GM12892 (cell line): ENCODE data around the gene SLC13A3.

Experiments used
- POLR2AphosphoS5 ChIP-seq: IDR thresholded peaks from 2 replicates; pipeline ENCODE4 v1.6.1; 2011; ENCODE audit warnings: low read depth, low read length, control low read depth
- TAF1 ChIP-seq: IDR thresholded peaks from 2 replicates; pipeline ENCODE4 v1.6.1; 2011; ENCODE audit warnings: low read depth, mild to moderate bottlenecking, control low read depth, low read length, borderline replicate concordance

DNA sequence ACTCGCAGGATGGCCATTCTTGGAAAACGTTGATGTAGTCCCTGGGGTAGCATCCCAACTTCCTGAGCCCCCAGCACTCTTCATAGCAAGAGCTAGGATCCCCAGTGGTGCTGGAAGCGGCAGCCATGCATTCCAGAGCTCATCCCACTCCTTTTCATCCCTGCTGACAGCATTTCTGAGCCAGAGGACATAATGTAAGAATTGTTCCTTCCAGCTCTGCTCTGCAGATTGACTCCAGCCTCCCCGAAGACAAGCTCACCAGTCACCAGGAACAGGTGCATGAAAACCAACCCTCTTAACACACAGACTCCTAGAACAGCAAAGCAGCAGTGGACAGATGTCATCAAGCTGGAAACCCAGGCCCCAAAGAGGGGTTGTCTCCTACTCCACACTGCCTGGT is 3.8 kb downstream of the SLC13A3 start:
- TF ChIP-seq TAF1 (no peak), POLR2AphosphoS5 (no peak)
